Measurements from ENCODE around the gene EHD1. TPM values are rescaled to one million over a fixed set of nuclear protein-coding genes. Genes with fewer than 3 reads are reported as not detected.

Gene EHD1
- polyA plus RNA-seq, 3 donors: 30.3 to 212 (median 48.4) TPM

GRCh38 chr11:64924910-64925284, 46.5 kb upstream of the EHD1 start:
- H3K9me3 Mint-ChIP-seq: no peaks in the 10 kb centered on the region
- Histone ChIP-seq H2AFZ (ENCODE audit: insufficient read depth, low read depth, low read length, poor library complexity, severe bottlenecking) (peak overlapping the region; percentile 100), H3K27me3 (ENCODE audit: control insufficient read depth in 2 of 2, insufficient read depth in 2 of 2, low read length in 2 of 2) (no peaks in the 10 kb centered on the region), H4K20me1 (ENCODE audit: insufficient read depth, low read length) (no peaks in the 10 kb centered on the region), H3K9ac (ENCODE audit: insufficient read depth, low read length, poor library complexity, severe bottlenecking) (peak overlapping the region; percentile 83), H3K4me3 (replicated peaks in 1 of 3; ENCODE audit: low read depth in 2 of 3, low read length in 3 of 3) (peak overlapping the region; percentile 60 to 95 (median 63)), H3K79me2 (ENCODE audit: insufficient read depth, low read length) (no peaks in the 10 kb centered on the region), H3K27ac (ENCODE audit: low read depth in 1 of 2, low read length in 2 of 2) (peak overlapping the region in 1 of 2 donors; percentile 99), H3K4me1 (ENCODE audit: control insufficient read depth in 1 of 2, insufficient read depth in 2 of 2, low read length in 2 of 2) (peaks cover 14 to 27% of the 10 kb centered on the region in 2 donors), H3K9me3 (replicated peaks in 1 of 2; ENCODE audit: control insufficient read depth in 1 of 2, insufficient read depth in 1 of 2, low read length in 2 of 2) (no peaks in the 10 kb centered on the region), H3K4me2 (replicated peaks; ENCODE audit: extremely low read depth, low read length, poor library complexity, severe bottlenecking) (peak overlapping the region; percentile 98), H3K36me3 (replicated peaks in 1 of 2; ENCODE audit: control insufficient read depth in 1 of 2, insufficient read depth in 2 of 2, low read length in 2 of 2) (peaks cover 4 to 30% of the 10 kb centered on the region in 2 donors)
- WGBS (ENCODE audit: insufficient coverage): under 1% methylated on average over 21 of the region's 24 CpGs
- no peak for TF ChIP-seq CTCF (IDR thresholded peaks at IDR 0.05)
- intact Hi-C loops (cut with micrococcal nuclease): loop anchor here in 1 of 2 donors (1.0 kb wide), 1 partner anchor 88 kb away; no protein-coding TSS in a partner anchor
- H3K36me3 Mint-ChIP-seq: peaks cover 31 to 33% of the 10 kb centered on the region in 2 donors
- H3K27ac Mint-ChIP-seq: peak overlapping the region; percentile 19 to 90 (median 69)
- no peak for DNase-seq
- H3K4me1 Mint-ChIP-seq: peaks cover 16% of the 10 kb centered on the region
- peaks cover 1 to 5% (median 3%) of the 10 kb centered on the region in 3 donors for H3K27me3 Mint-ChIP-seq (ENCODE audit: low read depth in 3 of 3)
- H3K4me3 Mint-ChIP-seq: peak overlapping the region; percentile 90 to 98

- Histone ChIP-seq H3K4me3 (replicated peaks in 1 of 3; ENCODE audit: low read depth in 2 of 3, low read length in 3 of 3) (peak within 1 kb of the TSS; percentile 60 to 95 (median 63)), H3K27ac (ENCODE audit: low read depth in 1 of 2, low read length in 2 of 2) (peak within 1 kb of the TSS; percentile 67 to 99), H2AFZ (ENCODE audit: insufficient read depth, low read depth, low read length, poor library complexity, severe bottlenecking) (peak within 1 kb of the TSS; percentile 100), H3K9ac (ENCODE audit: insufficient read depth, low read length, poor library complexity, severe bottlenecking) (peak within 1 kb of the TSS; percentile 83), H3K79me2 (ENCODE audit: insufficient read depth, low read length) (no peaks in the 10 kb centered on the region), H3K4me2 (replicated peaks; ENCODE audit: extremely low read depth, low read length, poor library complexity, severe bottlenecking) (peak within 1 kb of the TSS; percentile 98), H3K27me3 (ENCODE audit: control insufficient read depth in 2 of 2, insufficient read depth in 2 of 2, low read length in 2 of 2) (no peaks in the 10 kb centered on the region), H3K9me3 (replicated peaks in 1 of 2; ENCODE audit: control insufficient read depth in 1 of 2, insufficient read depth in 1 of 2, low read length in 2 of 2) (no peaks in the 10 kb centered on the region), H3K4me1 (ENCODE audit: control insufficient read depth in 1 of 2, insufficient read depth in 2 of 2, low read length in 2 of 2) (peaks cover 14 to 27% of the 10 kb centered on the region in 2 donors), H3K36me3 (replicated peaks in 1 of 2; ENCODE audit: control insufficient read depth in 1 of 2, insufficient read depth in 2 of 2, low read length in 2 of 2) (peaks cover 4 to 24% of the 10 kb centered on the region in 2 donors), H4K20me1 (ENCODE audit: insufficient read depth, low read length) (no peaks in the 10 kb centered on the region)
- no peak for TF ChIP-seq CTCF (IDR thresholded peaks at IDR 0.05)
- peaks cover 16% of the 10 kb centered on the region for H3K4me1 Mint-ChIP-seq
- intact Hi-C loops (cut with micrococcal nuclease): loop anchor here in 1 of 2 donors (1.0 kb wide), 1 partner anchor 89 kb away; no protein-coding TSS in a partner anchor
- H3K27ac Mint-ChIP-seq: peak within 1 kb of the TSS; percentile 96 to 100 (median 99)
- WGBS (ENCODE audit: insufficient coverage): 2% methylated on average over 45 of the region's 47 CpGs
- H3K36me3 Mint-ChIP-seq: peaks cover 25 to 27% of the 10 kb centered on the region in 2 donors
- H3K27me3 Mint-ChIP-seq (ENCODE audit: low read depth in 3 of 3): peaks cover under 1 to 5% (median 3%) of the 10 kb centered on the region in 3 donors
- H3K4me3 Mint-ChIP-seq: peak within 1 kb of the TSS; percentile 90 to 98
- H3K9me3 Mint-ChIP-seq: no peaks in the 10 kb centered on the region
- peak; percentile 91 to 94 (median 93) for DNase-seq
Observed at GRCh38 chr11:64923944-64924909, 45.8 kb upstream of the EHD1 start, which contains the start of gene PPP2R5B. PPP2R5B (plus strand) TSS chr11:64924689; CDS start chr11:64925735, 1,046 bp downstream.

Measured in CD14-positive monocyte (primary cell).